ENCODE measurements around the gene AFF3. TPM values are rescaled to one million over a fixed set of nuclear protein-coding genes. Genes with fewer than 3 reads are reported as not detected.

The AFF3 gene
- total and polyA plus RNA-seq, 4 donors = 4.2 to 90.9 (median 14.6) TPM

DNA sequence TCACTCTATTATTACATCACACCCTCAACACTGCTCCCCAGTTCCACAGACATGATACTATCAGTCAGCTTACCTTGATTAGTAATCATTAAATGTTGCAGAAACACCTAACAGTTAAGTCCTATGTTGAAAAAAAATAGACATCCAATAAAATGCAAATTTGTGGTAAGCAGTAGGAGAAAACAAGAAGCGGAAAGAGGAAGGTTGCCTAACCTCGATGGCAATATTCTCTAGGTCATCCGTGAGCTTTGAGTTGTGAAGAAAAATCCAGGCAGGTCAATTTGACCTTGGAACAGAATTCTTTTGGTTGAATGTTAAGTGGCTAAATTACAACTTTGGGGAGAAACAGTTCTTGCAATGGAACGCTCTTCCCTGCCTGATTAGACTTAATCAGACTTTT, 264.4 kb downstream of the AFF3 start:
- no peaks in the 10 kb centered on the region for H3K36me3 ChIP-seq (ENCODE audit: control insufficient read depth in 4 of 4, insufficient read depth in 4 of 4, low read length in 4 of 4)
- WGBS, 2 donors = 59 to 78% methylated on average over 4 of the region's 4 CpGs
- no peaks in the 10 kb centered on the region for H3K9me3 ChIP-seq (ENCODE audit: control insufficient read depth in 4 of 4, insufficient read depth in 3 of 4, low read length in 3 of 4)
- no peak overlapping the region for H3K9ac ChIP-seq (ENCODE audit: insufficient read depth in 1 of 2, low read length in 2 of 2)
- no peaks in the 10 kb centered on the region for H3K27me3 ChIP-seq (ENCODE audit: control insufficient read depth in 3 of 3, insufficient read depth in 3 of 3, low read length in 2 of 3)
- TF ChIP-seq, protein P1, sequence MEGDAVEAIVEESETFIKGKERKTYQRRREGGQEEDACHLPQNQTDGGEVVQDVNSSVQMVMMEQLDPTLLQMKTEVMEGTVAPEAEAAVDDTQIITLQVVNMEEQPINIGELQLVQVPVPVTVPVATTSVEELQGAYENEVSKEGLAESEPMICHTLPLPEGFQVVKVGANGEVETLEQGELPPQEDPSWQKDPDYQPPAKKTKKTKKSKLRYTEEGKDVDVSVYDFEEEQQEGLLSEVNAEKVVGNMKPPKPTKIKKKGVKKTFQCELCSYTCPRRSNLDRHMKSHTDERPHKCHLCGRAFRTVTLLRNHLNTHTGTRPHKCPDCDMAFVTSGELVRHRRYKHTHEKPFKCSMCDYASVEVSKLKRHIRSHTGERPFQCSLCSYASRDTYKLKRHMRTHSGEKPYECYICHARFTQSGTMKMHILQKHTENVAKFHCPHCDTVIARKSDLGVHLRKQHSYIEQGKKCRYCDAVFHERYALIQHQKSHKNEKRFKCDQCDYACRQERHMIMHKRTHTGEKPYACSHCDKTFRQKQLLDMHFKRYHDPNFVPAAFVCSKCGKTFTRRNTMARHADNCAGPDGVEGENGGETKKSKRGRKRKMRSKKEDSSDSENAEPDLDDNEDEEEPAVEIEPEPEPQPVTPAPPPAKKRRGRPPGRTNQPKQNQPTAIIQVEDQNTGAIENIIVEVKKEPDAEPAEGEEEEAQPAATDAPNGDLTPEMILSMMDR (IDR thresholded peaks at IDR 0.05; ENCODE audit: control extremely low read depth, extremely low read depth) = no peak
- ATAC-seq (ENCODE audit: insufficient read depth, low FRiP score) = no peak
- H3K4me3 ChIP-seq = no peak overlapping the region
- peaks cover 7 to 47% (median 15%) of the 10 kb centered on the region in 5 donors for H3K4me1 ChIP-seq (ENCODE audit: control insufficient read depth in 5 of 5, insufficient read depth in 5 of 5, low read length in 5 of 5)
- DNase-seq = no peak
- no peak overlapping the region for H3K27ac ChIP-seq (ENCODE audit: low read depth in 1 of 2, low read length in 1 of 2)

DNA sequence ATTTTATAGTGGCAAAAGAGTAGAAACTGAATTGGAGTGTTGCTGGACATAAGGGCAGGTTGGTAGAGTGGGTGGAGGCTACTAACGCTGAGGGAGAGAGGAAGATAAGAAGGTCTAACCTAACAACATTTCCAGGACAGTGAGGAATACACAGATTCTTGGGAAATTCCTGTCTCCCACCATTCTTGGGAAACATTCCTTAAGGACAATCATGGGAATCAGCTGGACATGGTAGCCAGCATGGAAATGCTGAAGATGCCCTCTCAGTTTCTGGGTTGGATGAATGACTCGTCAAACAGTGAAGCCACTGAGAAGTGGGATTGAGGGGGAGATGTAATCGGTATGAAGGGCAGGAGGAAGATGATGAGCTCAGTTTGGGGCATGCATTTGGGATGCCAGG, 265.4 kb downstream of the AFF3 start:
- Histone ChIP-seq H3K4me3 (no peak overlapping the region), H3K27me3 (ENCODE audit: control insufficient read depth in 3 of 3, insufficient read depth in 3 of 3, low read length in 2 of 3) (no peaks in the 10 kb centered on the region), H3K9ac (ENCODE audit: insufficient read depth in 1 of 2, low read length in 2 of 2) (no peak overlapping the region), H3K36me3 (ENCODE audit: control insufficient read depth in 4 of 4, insufficient read depth in 4 of 4, low read length in 4 of 4) (no peaks in the 10 kb centered on the region), H3K4me1 (ENCODE audit: control insufficient read depth in 5 of 5, insufficient read depth in 5 of 5, low read length in 5 of 5) (peaks cover 2 to 37% (median 7%) of the 10 kb centered on the region in 5 donors), H3K9me3 (ENCODE audit: control insufficient read depth in 4 of 4, insufficient read depth in 3 of 4, low read length in 3 of 4) (no peaks in the 10 kb centered on the region), H3K27ac (ENCODE audit: low read depth in 1 of 2, low read length in 1 of 2) (no peak overlapping the region)
- WGBS, 2 donors = 94 to 96% methylated on average over 3 of the region's 3 CpGs
- TF ChIP-seq, protein P1 (IDR thresholded peaks at IDR 0.05; ENCODE audit: control extremely low read depth, extremely low read depth) = no peak
- no peak for ATAC-seq (ENCODE audit: insufficient read depth, low FRiP score)
- DNase-seq = no peak

DNA sequence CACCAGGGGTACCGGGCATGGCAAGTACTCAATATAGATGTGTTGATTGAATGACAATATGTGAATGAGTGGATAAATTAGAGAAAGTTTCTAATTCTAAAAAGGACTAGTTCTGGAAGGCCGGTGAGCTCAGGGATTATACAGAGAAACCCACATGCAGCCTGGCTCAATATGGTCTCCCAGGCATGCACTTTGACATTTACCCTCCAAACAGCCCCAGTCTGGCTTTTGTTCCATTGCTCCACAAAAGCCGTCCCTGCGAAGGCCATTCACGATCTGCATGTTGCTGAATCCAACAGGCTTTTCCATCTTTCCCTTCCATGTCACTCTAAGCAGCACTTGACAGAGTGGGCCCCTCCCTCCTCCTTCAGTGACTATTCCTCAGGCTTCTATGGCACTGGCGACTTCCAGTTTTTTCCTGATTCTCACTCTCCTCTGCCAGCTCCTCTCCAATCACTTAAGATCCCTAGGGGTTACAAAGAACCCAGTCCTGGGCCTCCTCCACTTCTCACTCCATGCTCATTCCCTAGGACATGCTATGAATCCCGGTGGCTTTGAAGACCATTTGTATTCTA, 266.7 kb downstream of the AFF3 start:
- Histone ChIP-seq H3K9ac (ENCODE audit: insufficient read depth in 1 of 2, low read length in 2 of 2) (no peak overlapping the region), H3K9me3 (ENCODE audit: control insufficient read depth in 4 of 4, insufficient read depth in 3 of 4, low read length in 3 of 4) (no peaks in the 10 kb centered on the region), H3K27me3 (ENCODE audit: control insufficient read depth in 3 of 3, insufficient read depth in 3 of 3, low read length in 2 of 3) (no peaks in the 10 kb centered on the region), H3K27ac (ENCODE audit: low read depth in 1 of 2, low read length in 1 of 2) (no peak overlapping the region), H3K4me3 (no peak overlapping the region), H3K36me3 (ENCODE audit: control insufficient read depth in 4 of 4, insufficient read depth in 4 of 4, low read length in 4 of 4) (no peaks in the 10 kb centered on the region), H3K4me1 (ENCODE audit: control insufficient read depth in 5 of 5, insufficient read depth in 5 of 5, low read length in 5 of 5) (peaks cover 0 to 24% (median 6%) of the 10 kb centered on the region in 5 donors)
- 94 to 96% methylated on average over 7 of the region's 7 CpGs for WGBS, 2 donors
- TF ChIP-seq, protein P1 (IDR thresholded peaks at IDR 0.05; ENCODE audit: control extremely low read depth, extremely low read depth) = no peak
- DNase-seq = no peak
- ATAC-seq (ENCODE audit: insufficient read depth, low FRiP score) = no peak

DNA sequence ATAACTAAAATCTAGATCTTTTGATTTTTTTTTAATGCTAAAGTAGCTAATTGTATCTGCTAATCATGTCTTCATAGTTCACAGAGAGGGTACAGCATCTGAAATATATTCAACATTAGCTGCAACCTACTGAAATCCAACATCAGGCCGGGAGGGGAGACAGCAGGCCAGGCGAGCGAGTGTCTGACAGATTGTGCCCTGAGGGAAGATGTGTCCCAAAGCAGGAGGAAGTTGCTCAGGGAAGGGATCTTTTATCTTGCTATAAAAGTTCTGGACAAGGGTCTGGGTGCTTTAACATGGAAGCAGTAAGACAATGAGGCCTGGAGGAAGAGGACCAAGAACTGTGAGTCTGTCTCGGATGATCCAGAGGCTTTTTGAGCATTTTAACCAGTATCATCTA, 274.1 kb downstream of the AFF3 start:
- TF ChIP-seq, protein P1 (IDR thresholded peaks at IDR 0.05; ENCODE audit: control extremely low read depth, extremely low read depth) = no peak
- H3K27me3 ChIP-seq (ENCODE audit: control insufficient read depth in 3 of 3, insufficient read depth in 3 of 3, low read length in 2 of 3) = no peaks in the 10 kb centered on the region
- DNase-seq = no peak
- H3K9ac ChIP-seq (ENCODE audit: insufficient read depth in 1 of 2, low read length in 2 of 2) = no peak overlapping the region
- ATAC-seq (ENCODE audit: insufficient read depth, low FRiP score) = no peak
- 94 to 96% methylated on average over 4 of the region's 4 CpGs for WGBS, 2 donors
- H3K27ac ChIP-seq (ENCODE audit: low read depth in 1 of 2, low read length in 1 of 2) = no peak overlapping the region
- no peak overlapping the region for H3K4me3 ChIP-seq
- H3K9me3 ChIP-seq (ENCODE audit: control insufficient read depth in 4 of 4, insufficient read depth in 3 of 4, low read length in 3 of 4) = no peaks in the 10 kb centered on the region
- peaks cover 2 to 42% (median 16%) of the 10 kb centered on the region in 5 donors for H3K4me1 ChIP-seq (ENCODE audit: control insufficient read depth in 5 of 5, insufficient read depth in 5 of 5, low read length in 5 of 5)
- H3K36me3 ChIP-seq (ENCODE audit: control insufficient read depth in 4 of 4, insufficient read depth in 4 of 4, low read length in 4 of 4) = no peaks in the 10 kb centered on the region

Measured in lung (tissue), 12 donors.